Measurements from ENCODE around the gene CDH13.

The CDH13 gene

GRCh38 chr16:83200005-83200779 is 573.4 kb downstream of the CDH13 start:
- Histone ChIP-seq H3K4ac (ENCODE audit: low read depth, low read length) (no peak overlapping the region), H3K18ac (ENCODE audit: low read length) (no peak overlapping the region), H3K4me3 (ENCODE audit: low read length) (no peak overlapping the region), H4K5ac (ENCODE audit: low read length) (no peak overlapping the region), H3K36me3 (ENCODE audit: control insufficient read depth, insufficient read depth, low read length) (no peaks in the 10 kb centered on the region), H3K27ac (ENCODE audit: low read depth, low read length) (no peak overlapping the region), H3K79me1 (ENCODE audit: low read length) (no peaks in the 10 kb centered on the region), H3K56ac (ENCODE audit: low read length) (no peak overlapping the region), H3K79me2 (ENCODE audit: control insufficient read depth, insufficient read depth, low read length) (no peaks in the 10 kb centered on the region), H2BK5ac (ENCODE audit: low read length) (no peak overlapping the region), H2BK120ac (ENCODE audit: low read depth, low read length) (no peak overlapping the region), H3K27me3 (ENCODE audit: insufficient read depth, low read length, poor library complexity) (no peaks in the 10 kb centered on the region), H4K8ac (ENCODE audit: low read depth, low read length) (no peak overlapping the region), H3K9ac (ENCODE audit: low read length) (no peak overlapping the region), H3K4me2 (ENCODE audit: low read length) (no peak overlapping the region), H2AK5ac (ENCODE audit: low read length) (no peak overlapping the region), H2BK15ac (replicated peaks; ENCODE audit: low read depth) (no peak overlapping the region), H3K23ac (ENCODE audit: low read length) (no peak overlapping the region), H3K4me1 (ENCODE audit: control insufficient read depth, low read depth, low read length) (no peaks in the 10 kb centered on the region)
- peak; percentile 18 for DNase-seq
- WGBS (ENCODE audit: extremely low coverage, insufficient coverage, low lambda C conversion rate), result no CpG with 5 or more reads among the region's 13 CpGs

- H3K27ac ChIP-seq (ENCODE audit: low read depth, low read length), result no peak overlapping the region
- H3K9ac ChIP-seq (ENCODE audit: low read length), result no peak overlapping the region
- H4K8ac ChIP-seq (ENCODE audit: low read depth, low read length), result no peak overlapping the region
- H3K56ac ChIP-seq (ENCODE audit: low read length), result no peak overlapping the region
- no peaks in the 10 kb centered on the region for H3K4me1 ChIP-seq (ENCODE audit: control insufficient read depth, low read depth, low read length)
- H3K36me3 ChIP-seq (ENCODE audit: control insufficient read depth, insufficient read depth, low read length), result no peaks in the 10 kb centered on the region
- H2BK120ac ChIP-seq (ENCODE audit: low read depth, low read length), result no peak overlapping the region
- no peak overlapping the region for H3K4me3 ChIP-seq (ENCODE audit: low read length)
- no peak for DNase-seq
- H3K4ac ChIP-seq (ENCODE audit: low read depth, low read length), result no peak overlapping the region
- H2BK5ac ChIP-seq (ENCODE audit: low read length), result no peak overlapping the region
- no peak overlapping the region for H3K18ac ChIP-seq (ENCODE audit: low read length)
- H3K79me2 ChIP-seq (ENCODE audit: control insufficient read depth, insufficient read depth, low read length), result no peaks in the 10 kb centered on the region
- no peaks in the 10 kb centered on the region for H3K79me1 ChIP-seq (ENCODE audit: low read length)
- no peak overlapping the region for H2AK5ac ChIP-seq (ENCODE audit: low read length)
- no peaks in the 10 kb centered on the region for H3K27me3 ChIP-seq (ENCODE audit: insufficient read depth, low read length, poor library complexity)
- no peak overlapping the region for H2BK15ac ChIP-seq (replicated peaks; ENCODE audit: low read depth)
- H3K4me2 ChIP-seq (ENCODE audit: low read length), result no peak overlapping the region
- no peak overlapping the region for H3K23ac ChIP-seq (ENCODE audit: low read length)
- WGBS (ENCODE audit: extremely low coverage, insufficient coverage, low lambda C conversion rate), result no CpG with 5 or more reads among the region's 9 CpGs
- no peak overlapping the region for H4K5ac ChIP-seq (ENCODE audit: low read length)
These were observed 575.0 kb downstream of the CDH13 start for GRCh38 chr16:83201748-83202147.

GRCh38 chr16:83205896-83206295 is 579.1 kb downstream of the CDH13 start:
- no peak for DNase-seq
- no peaks in the 10 kb centered on the region for H3K79me2 ChIP-seq (ENCODE audit: control insufficient read depth, insufficient read depth, low read length)

GRCh38 chr16:83206426-83206825 is 579.7 kb downstream of the CDH13 start:
- H3K23ac ChIP-seq (ENCODE audit: low read length), result no peak overlapping the region

More at GRCh38 chr16:83205896-83206295, 579.1 kb downstream of the CDH13 start:
- Histone ChIP-seq H2BK5ac (ENCODE audit: low read length) (no peak overlapping the region), H3K4me1 (ENCODE audit: control insufficient read depth, low read depth, low read length) (no peaks in the 10 kb centered on the region), H2AK5ac (ENCODE audit: low read length) (no peak overlapping the region), H3K18ac (ENCODE audit: low read length) (no peak overlapping the region), H3K9ac (ENCODE audit: low read length) (no peak overlapping the region), H3K79me1 (ENCODE audit: low read length) (no peaks in the 10 kb centered on the region), H3K4ac (ENCODE audit: low read depth, low read length) (no peak overlapping the region), H2BK120ac (ENCODE audit: low read depth, low read length) (no peak overlapping the region), H3K56ac (ENCODE audit: low read length) (no peak overlapping the region), H4K8ac (ENCODE audit: low read depth, low read length) (no peak overlapping the region), H4K5ac (ENCODE audit: low read length) (no peak overlapping the region), H3K27ac (ENCODE audit: low read depth, low read length) (no peak overlapping the region), H3K36me3 (ENCODE audit: control insufficient read depth, insufficient read depth, low read length) (no peaks in the 10 kb centered on the region), H3K4me2 (ENCODE audit: low read length) (no peak overlapping the region), H3K23ac (ENCODE audit: low read length) (no peak overlapping the region), H2BK15ac (replicated peaks; ENCODE audit: low read depth) (no peak overlapping the region), H3K27me3 (ENCODE audit: insufficient read depth, low read length, poor library complexity) (no peaks in the 10 kb centered on the region), H3K4me3 (ENCODE audit: low read length) (no peak overlapping the region)
- no CpG with 5 or more reads among the region's 6 CpGs for WGBS (ENCODE audit: extremely low coverage, insufficient coverage, low lambda C conversion rate)

GRCh38 chr16:83211711-83212110 is 584.9 kb downstream of the CDH13 start:
- Histone ChIP-seq H3K4me1 (ENCODE audit: control insufficient read depth, low read depth, low read length) (no peaks in the 10 kb centered on the region), H3K4ac (ENCODE audit: low read depth, low read length) (no peak overlapping the region), H2AK5ac (ENCODE audit: low read length) (no peak overlapping the region), H3K27ac (ENCODE audit: low read depth, low read length) (no peak overlapping the region), H3K4me3 (ENCODE audit: low read length) (no peak overlapping the region), H4K5ac (ENCODE audit: low read length) (no peak overlapping the region), H4K8ac (ENCODE audit: low read depth, low read length) (no peak overlapping the region), H3K27me3 (ENCODE audit: insufficient read depth, low read length, poor library complexity) (no peaks in the 10 kb centered on the region), H3K9ac (ENCODE audit: low read length) (no peak overlapping the region), H2BK15ac (replicated peaks; ENCODE audit: low read depth) (no peak overlapping the region), H3K79me2 (ENCODE audit: control insufficient read depth, insufficient read depth, low read length) (no peaks in the 10 kb centered on the region), H2BK120ac (ENCODE audit: low read depth, low read length) (no peak overlapping the region), H3K56ac (ENCODE audit: low read length) (no peak overlapping the region), H3K36me3 (ENCODE audit: control insufficient read depth, insufficient read depth, low read length) (no peaks in the 10 kb centered on the region), H2BK5ac (ENCODE audit: low read length) (no peak overlapping the region), H3K4me2 (ENCODE audit: low read length) (no peak overlapping the region), H3K18ac (ENCODE audit: low read length) (no peak overlapping the region), H3K79me1 (ENCODE audit: low read length) (no peaks in the 10 kb centered on the region), H3K23ac (ENCODE audit: low read length) (no peak overlapping the region)
- DNase-seq, result peak; percentile 51
- WGBS (ENCODE audit: extremely low coverage, insufficient coverage, low lambda C conversion rate), result no CpG with 5 or more reads among the region's 6 CpGs

More at GRCh38 chr16:83206426-83206825, 579.7 kb downstream of the CDH13 start:
- no peak overlapping the region for H4K8ac ChIP-seq (ENCODE audit: low read depth, low read length)
- H2BK15ac ChIP-seq (replicated peaks; ENCODE audit: low read depth), result no peak overlapping the region
- no peak for DNase-seq
- no peak overlapping the region for H2BK5ac ChIP-seq (ENCODE audit: low read length)
- no peaks in the 10 kb centered on the region for H3K79me2 ChIP-seq (ENCODE audit: control insufficient read depth, insufficient read depth, low read length)
- no peak overlapping the region for H3K4me2 ChIP-seq (ENCODE audit: low read length)
- H3K4me3 ChIP-seq (ENCODE audit: low read length), result no peak overlapping the region
- no peak overlapping the region for H3K4ac ChIP-seq (ENCODE audit: low read depth, low read length)
- no peak overlapping the region for H2AK5ac ChIP-seq (ENCODE audit: low read length)
- no peak overlapping the region for H4K5ac ChIP-seq (ENCODE audit: low read length)
- H3K79me1 ChIP-seq (ENCODE audit: low read length), result no peaks in the 10 kb centered on the region
- no peak overlapping the region for H3K9ac ChIP-seq (ENCODE audit: low read length)
- WGBS (ENCODE audit: extremely low coverage, insufficient coverage, low lambda C conversion rate), result no CpG with 5 or more reads among the region's 5 CpGs
- no peaks in the 10 kb centered on the region for H3K27me3 ChIP-seq (ENCODE audit: insufficient read depth, low read length, poor library complexity)
- H3K56ac ChIP-seq (ENCODE audit: low read length), result no peak overlapping the region
- H3K4me1 ChIP-seq (ENCODE audit: control insufficient read depth, low read depth, low read length), result no peaks in the 10 kb centered on the region
- H3K36me3 ChIP-seq (ENCODE audit: control insufficient read depth, insufficient read depth, low read length), result no peaks in the 10 kb centered on the region
- no peak overlapping the region for H3K18ac ChIP-seq (ENCODE audit: low read length)
- no peak overlapping the region for H2BK120ac ChIP-seq (ENCODE audit: low read depth, low read length)
- H3K27ac ChIP-seq (ENCODE audit: low read depth, low read length), result no peak overlapping the region

All from mesendoderm (in vitro differentiated cells).